ENCODE measurements around the gene FAM110D.

GRCh38 chr1:26191739-26192138 is 32.9 kb downstream of the FAM110D start:
- TF ChIP-seq, protein P1, sequence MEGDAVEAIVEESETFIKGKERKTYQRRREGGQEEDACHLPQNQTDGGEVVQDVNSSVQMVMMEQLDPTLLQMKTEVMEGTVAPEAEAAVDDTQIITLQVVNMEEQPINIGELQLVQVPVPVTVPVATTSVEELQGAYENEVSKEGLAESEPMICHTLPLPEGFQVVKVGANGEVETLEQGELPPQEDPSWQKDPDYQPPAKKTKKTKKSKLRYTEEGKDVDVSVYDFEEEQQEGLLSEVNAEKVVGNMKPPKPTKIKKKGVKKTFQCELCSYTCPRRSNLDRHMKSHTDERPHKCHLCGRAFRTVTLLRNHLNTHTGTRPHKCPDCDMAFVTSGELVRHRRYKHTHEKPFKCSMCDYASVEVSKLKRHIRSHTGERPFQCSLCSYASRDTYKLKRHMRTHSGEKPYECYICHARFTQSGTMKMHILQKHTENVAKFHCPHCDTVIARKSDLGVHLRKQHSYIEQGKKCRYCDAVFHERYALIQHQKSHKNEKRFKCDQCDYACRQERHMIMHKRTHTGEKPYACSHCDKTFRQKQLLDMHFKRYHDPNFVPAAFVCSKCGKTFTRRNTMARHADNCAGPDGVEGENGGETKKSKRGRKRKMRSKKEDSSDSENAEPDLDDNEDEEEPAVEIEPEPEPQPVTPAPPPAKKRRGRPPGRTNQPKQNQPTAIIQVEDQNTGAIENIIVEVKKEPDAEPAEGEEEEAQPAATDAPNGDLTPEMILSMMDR (IDR thresholded peaks at IDR 0.05): no peak
- TF ChIP-seq POLR2A (IDR thresholded peaks at IDR 0.05): no peak
